Lung (tissue), 12 donors: ENCODE results near the gene VWA5A. TPM values are rescaled to one million over a fixed set of nuclear protein-coding genes. Genes with fewer than 3 reads are reported as not detected.

Experiments
- ATAC-seq: fragments of 200-7000 bp; cut with Tn5 transposase; one replicate; pipeline ENCODE4 v1.9.1; 2020; ENCODE audit warnings: moderate number of reproducible peaks; ENCODE audit not compliant: insufficient read depth, low FRiP score
- DNase-seq, 3 donors: peaks; one replicate each; pipeline ENCODE4 v3.0.0-alpha.2; 2013 to 2017
- H3K27ac ChIP-seq, 2 donors: one replicate each; pipeline ENCODE4 v1.5.1; 2013; ENCODE audit warnings: mild to moderate bottlenecking in 2 of 2, moderate library complexity in 2 of 2, control low read depth in 1 of 2, inconsistent platforms in 1 of 2, low read depth in 1 of 2, low read length in 1 of 2
- H3K27me3 ChIP-seq, 3 donors: one replicate each; pipeline ENCODE4 v1.5.1; 2013; ENCODE audit warnings: low read length in 2 of 3; ENCODE audit not compliant: control insufficient read depth in 3 of 3, insufficient read depth in 3 of 3
- H3K36me3 ChIP-seq, 4 donors: one replicate each; pipeline ENCODE4 v1.5.1; 2013; ENCODE audit warnings: low read length in 4 of 4, mild to moderate bottlenecking in 1 of 4, moderate library complexity in 1 of 4; ENCODE audit not compliant: control insufficient read depth in 4 of 4, insufficient read depth in 4 of 4
- H3K4me1 ChIP-seq, 5 donors: one replicate each; pipeline ENCODE4 v1.5.1; 2013; ENCODE audit warnings: low read length in 5 of 5, mild to moderate bottlenecking in 2 of 5, moderate library complexity in 1 of 5; ENCODE audit not compliant: control insufficient read depth in 5 of 5, insufficient read depth in 5 of 5
- H3K4me3 ChIP-seq: one replicate; pipeline ENCODE4 v1.5.1; 2013; ENCODE audit warnings: mild to moderate bottlenecking, control low read depth, moderate library complexity
- H3K9ac ChIP-seq, 2 donors: one replicate each; pipeline ENCODE4 v1.5.1; 2013; ENCODE audit warnings: low read length in 2 of 2, control low read depth in 1 of 2; ENCODE audit not compliant: insufficient read depth in 1 of 2
- H3K9me3 ChIP-seq, 4 donors: one replicate each; pipeline ENCODE4 v1.5.1; 2013; ENCODE audit warnings: low read length in 3 of 4, mild to moderate bottlenecking in 1 of 4, moderate library complexity in 1 of 4; ENCODE audit not compliant: control insufficient read depth in 4 of 4, insufficient read depth in 3 of 4
- CTCF ChIP-seq: IDR thresholded peaks from 2 replicates; pipeline ENCODE4 v1.5.1; 2012; ENCODE audit warnings: mild to moderate bottlenecking; ENCODE audit errors: control extremely low read depth, extremely low read depth
- WGBS, 2 donors: extraction: QIAGEN DNeasy Blood & Tissue Kit; methylation state at CpG; one replicate each; pipeline ENCODE4 v1.1.7; 2013; 5-methylcytosine and 5-hydroxymethylcytosine counted together
- polyA plus RNA-seq, 2 donors: library from polyadenylated mRNA; stranded (reverse); fragments of 200-250 nt; gene quantifications; one replicate each; pipeline ENCODE4 v1.2.1, GENCODE V29; 2013
- total RNA-seq, 2 donors: library from RNA; depleted of rRNA in 1 of 2; stranded (reverse); fragments of >200 nt in 1 of 2; gene quantifications; one replicate each; pipeline ENCODE4 v1.2.1, GENCODE V29; 2014 to 2021
- donor health status: control.
- donor health status: control.
- donor health status: Bipolar disorder and iron deficiency.
- donor health status: healthy.
- donor health status: DM: yes; HTN: yes; CAD: no.

The VWA5A gene
- total and polyA plus RNA-seq, 4 donors = 20.7 to 35.8 (median 28.8) TPM

GRCh38 chr11:124082371-124082770, 32.9 kb upstream of the VWA5A start:
- peaks cover 0 to 9% (median 0%) of the 10 kb centered on the region in 5 donors for H3K4me1 ChIP-seq
- WGBS, 2 donors = 76 to 84% methylated on average over 4 of the region's 4 CpGs
- H3K36me3 ChIP-seq = no peaks in the 10 kb centered on the region
- H3K9ac ChIP-seq = no peak overlapping the region
- H3K9me3 ChIP-seq = peaks cover 0 to 1% (median 0%) of the 10 kb centered on the region in 4 donors
- ATAC-seq = no peak
- no peak for DNase-seq
- no peak overlapping the region for H3K4me3 ChIP-seq
- TF ChIP-seq CTCF = no peak
- H3K27ac ChIP-seq = no peak overlapping the region
- peaks cover 0 to 7% (median 0%) of the 10 kb centered on the region in 3 donors for H3K27me3 ChIP-seq

GRCh38 chr11:124085583-124085982, 29.7 kb upstream of the VWA5A start:
- no peak for DNase-seq
- 79 to 86% methylated on average over 3 of the region's 3 CpGs for WGBS, 2 donors
- peaks cover 0 to 7% (median 0%) of the 10 kb centered on the region in 3 donors for H3K27me3 ChIP-seq
- TF ChIP-seq CTCF = no peak
- no peaks in the 10 kb centered on the region for H3K4me1 ChIP-seq
- no peak overlapping the region for H3K27ac ChIP-seq
- no peaks in the 10 kb centered on the region for H3K9me3 ChIP-seq
- ATAC-seq = no peak
- no peak overlapping the region for H3K4me3 ChIP-seq
- no peaks in the 10 kb centered on the region for H3K36me3 ChIP-seq
- H3K9ac ChIP-seq = no peak overlapping the region

GRCh38 chr11:124085997-124086846, 29.0 kb upstream of the VWA5A start:
- DNase-seq (peak in 2 of 3 donors; percentile 16 to 28), ATAC-seq (no peak)
- no peak for TF ChIP-seq CTCF
- 63 to 76% methylated on average over 10 of the region's 10 CpGs for WGBS, 2 donors
- H3K9me3 ChIP-seq = no peaks in the 10 kb centered on the region
- no peak overlapping the region for H3K27ac ChIP-seq
- H3K9ac ChIP-seq = no peak overlapping the region
- H3K36me3 ChIP-seq = no peaks in the 10 kb centered on the region
- peaks cover 0 to 10% (median 0%) of the 10 kb centered on the region in 3 donors for H3K27me3 ChIP-seq
- no peaks in the 10 kb centered on the region for H3K4me1 ChIP-seq
- H3K4me3 ChIP-seq = no peak overlapping the region

GRCh38 chr11:124090996-124091395, 24.3 kb upstream of the VWA5A start:
- no peak for ATAC-seq
- no peaks in the 10 kb centered on the region for H3K36me3 ChIP-seq
- peaks cover 0 to 9% (median 0%) of the 10 kb centered on the region in 3 donors for H3K27me3 ChIP-seq
- H3K9me3 ChIP-seq = no peaks in the 10 kb centered on the region
- no peak overlapping the region for H3K27ac ChIP-seq
- H3K9ac ChIP-seq = no peak overlapping the region
- H3K4me3 ChIP-seq = no peak overlapping the region
- no peaks in the 10 kb centered on the region for H3K4me1 ChIP-seq
- no peak for TF ChIP-seq CTCF
- DNase-seq = peak in 1 of 3 donors; percentile 9
